Measurements from ENCODE around the gene CNTN3. TPM values are rescaled to one million over a fixed set of nuclear protein-coding genes. Genes with fewer than 3 reads are reported as not detected.

CNTN3 gene
- 0.03 TPM for polyA plus RNA-seq (2013, experiment 1 of 2)
- polyA plus RNA-seq (2013, experiment 2 of 2) = 0.03 TPM

GRCh38 chr3:74614107-74614967 is at the start of gene CNTN3:
CNTN3 (minus strand) TSS chr3:74614659; CDS start chr3:74521112, 93,547 bp downstream.
- H3K36me3 ChIP-seq (ENCODE audit: control insufficient read depth in 1 of 2, insufficient read depth in 2 of 2, low read depth in 1 of 2, low read length in 2 of 2) = no peaks in the 10 kb centered on the region
- H3K14ac ChIP-seq (ENCODE audit: low read length in 2 of 2) = no peak within 1 kb of the TSS
- H3K4ac ChIP-seq (ENCODE audit: low read depth in 1 of 2, low read length in 2 of 2) = no peak within 1 kb of the TSS
- WGBS = 7% methylated on average over 59 of the region's 108 CpGs
- peak within 1 kb of the TSS; percentile 39 for H2AFZ ChIP-seq (ENCODE audit: low read depth, low read length)
- no peak for DNase-seq
- peak within 1 kb of the TSS; percentile 74 for H3K9ac ChIP-seq (ENCODE audit: low read length)
- H3K27me3 ChIP-seq (ENCODE audit: control insufficient read depth in 1 of 2, insufficient read depth in 1 of 2, low read length in 2 of 2) = peaks cover 5 to 19% of the 10 kb centered on the region in 2 experiments
- H3K23ac ChIP-seq (ENCODE audit: low read length in 2 of 2) = no peak within 1 kb of the TSS
- no peaks in the 10 kb centered on the region for H3K79me1 ChIP-seq (replicated peaks; ENCODE audit: low read length, poor library complexity, severe bottlenecking)
- no peaks in the 10 kb centered on the region for H3K9me3 ChIP-seq (ENCODE audit: control insufficient read depth, low read length)
- H2BK120ac ChIP-seq (ENCODE audit: low read depth, low read length) = no peak within 1 kb of the TSS
- no peak within 1 kb of the TSS for H3K4me2 ChIP-seq (ENCODE audit: low read length, poor library complexity, severe bottlenecking)
- no peak within 1 kb of the TSS for H2BK12ac ChIP-seq (ENCODE audit: low read length in 2 of 2)
- no peak within 1 kb of the TSS for H2AK5ac ChIP-seq (ENCODE audit: low read length, severe bottlenecking)
- no peak within 1 kb of the TSS for H3K18ac ChIP-seq (ENCODE audit: low read depth in 1 of 2, low read length in 2 of 2)
- H3K4me1 ChIP-seq (ENCODE audit: control insufficient read depth, insufficient read depth, low read depth, low read length) = peaks cover 1% of the 10 kb centered on the region
- H3K27ac ChIP-seq (ENCODE audit: low read length, poor library complexity, severe bottlenecking) = no peak within 1 kb of the TSS
- H4K91ac ChIP-seq (ENCODE audit: low read length) = no peak within 1 kb of the TSS
- peak within 1 kb of the TSS in 1 of 2 experiments; percentile 80 for H3K4me3 ChIP-seq (ENCODE audit: insufficient read depth in 1 of 2, low read depth in 1 of 2, low read length in 2 of 2)
- H4K8ac ChIP-seq (ENCODE audit: low read length) = no peak within 1 kb of the TSS
- no peak within 1 kb of the TSS for H2BK5ac ChIP-seq (ENCODE audit: low read depth, low read length, poor library complexity, severe bottlenecking)
- H2BK15ac ChIP-seq (ENCODE audit: low read depth, poor library complexity, severe bottlenecking) = no peak within 1 kb of the TSS

- no peak overlapping the region for H3K14ac ChIP-seq (ENCODE audit: low read length in 2 of 2)
- no peak overlapping the region for H2BK15ac ChIP-seq (ENCODE audit: low read depth, poor library complexity, severe bottlenecking)
- H4K8ac ChIP-seq (ENCODE audit: low read length) = no peak overlapping the region
- no peaks in the 10 kb centered on the region for H3K79me1 ChIP-seq (replicated peaks; ENCODE audit: low read length, poor library complexity, severe bottlenecking)
- H3K36me3 ChIP-seq (ENCODE audit: control insufficient read depth in 1 of 2, insufficient read depth in 2 of 2, low read depth in 1 of 2, low read length in 2 of 2) = no peaks in the 10 kb centered on the region
- H2AFZ ChIP-seq (ENCODE audit: low read depth, low read length) = no peak overlapping the region
- H3K27ac ChIP-seq (ENCODE audit: low read length, poor library complexity, severe bottlenecking) = no peak overlapping the region
- H4K91ac ChIP-seq (ENCODE audit: low read length) = no peak overlapping the region
- H2BK12ac ChIP-seq (ENCODE audit: low read length in 2 of 2) = no peak overlapping the region
- H3K4me1 ChIP-seq (ENCODE audit: control insufficient read depth, insufficient read depth, low read depth, low read length) = no peaks in the 10 kb centered on the region
- no peak overlapping the region for H2AK5ac ChIP-seq (ENCODE audit: low read length, severe bottlenecking)
- H3K23ac ChIP-seq (ENCODE audit: low read length in 2 of 2) = no peak overlapping the region
- no peak overlapping the region for H3K4me2 ChIP-seq (ENCODE audit: low read length, poor library complexity, severe bottlenecking)
- no peak overlapping the region for H2BK120ac ChIP-seq (ENCODE audit: low read depth, low read length)
- no peak for DNase-seq
- H3K4me3 ChIP-seq (ENCODE audit: insufficient read depth in 1 of 2, low read depth in 1 of 2, low read length in 2 of 2) = no peak overlapping the region
- H3K9me3 ChIP-seq (ENCODE audit: control insufficient read depth, low read length) = peaks cover 21% of the 10 kb centered on the region
- 50% methylated on average over 1 of the region's 3 CpGs for WGBS
- no peak overlapping the region for H3K4ac ChIP-seq (ENCODE audit: low read depth in 1 of 2, low read length in 2 of 2)
- H2BK5ac ChIP-seq (ENCODE audit: low read depth, low read length, poor library complexity, severe bottlenecking) = no peak overlapping the region
- H3K18ac ChIP-seq (ENCODE audit: low read depth in 1 of 2, low read length in 2 of 2) = no peak overlapping the region
- H3K27me3 ChIP-seq (ENCODE audit: control insufficient read depth in 1 of 2, insufficient read depth in 1 of 2, low read length in 2 of 2) = no peaks in the 10 kb centered on the region
- no peak overlapping the region for H3K9ac ChIP-seq (ENCODE audit: low read length)
Measured at GRCh38 chr3:74663178-74663577, 48.7 kb upstream of the CNTN3 start.

GRCh38 chr3:74661672-74662071 is 47.2 kb upstream of the CNTN3 start:
- Histone ChIP-seq H2BK5ac (ENCODE audit: low read depth, low read length, poor library complexity, severe bottlenecking) (no peak overlapping the region), H2BK15ac (ENCODE audit: low read depth, poor library complexity, severe bottlenecking) (no peak overlapping the region), H3K27ac (ENCODE audit: low read length, poor library complexity, severe bottlenecking) (no peak overlapping the region), H3K4ac (ENCODE audit: low read depth in 1 of 2, low read length in 2 of 2) (no peak overlapping the region), H4K8ac (ENCODE audit: low read length) (no peak overlapping the region), H3K14ac (ENCODE audit: low read length in 2 of 2) (no peak overlapping the region), H3K4me3 (ENCODE audit: insufficient read depth in 1 of 2, low read depth in 1 of 2, low read length in 2 of 2) (no peak overlapping the region), H2BK12ac (ENCODE audit: low read length in 2 of 2) (no peak overlapping the region), H3K18ac (ENCODE audit: low read depth in 1 of 2, low read length in 2 of 2) (no peak overlapping the region), H3K9me3 (ENCODE audit: control insufficient read depth, low read length) (peaks cover 8% of the 10 kb centered on the region), H3K4me2 (ENCODE audit: low read length, poor library complexity, severe bottlenecking) (no peak overlapping the region), H2BK120ac (ENCODE audit: low read depth, low read length) (no peak overlapping the region), H3K36me3 (ENCODE audit: control insufficient read depth in 1 of 2, insufficient read depth in 2 of 2, low read depth in 1 of 2, low read length in 2 of 2) (no peaks in the 10 kb centered on the region), H3K9ac (ENCODE audit: low read length) (no peak overlapping the region), H3K27me3 (ENCODE audit: control insufficient read depth in 1 of 2, insufficient read depth in 1 of 2, low read length in 2 of 2) (no peaks in the 10 kb centered on the region), H3K4me1 (ENCODE audit: control insufficient read depth, insufficient read depth, low read depth, low read length) (no peaks in the 10 kb centered on the region), H4K91ac (ENCODE audit: low read length) (no peak overlapping the region), H3K23ac (ENCODE audit: low read length in 2 of 2) (no peak overlapping the region), H2AFZ (ENCODE audit: low read depth, low read length) (no peak overlapping the region), H2AK5ac (ENCODE audit: low read length, severe bottlenecking) (no peak overlapping the region), H3K79me1 (replicated peaks; ENCODE audit: low read length, poor library complexity, severe bottlenecking) (no peaks in the 10 kb centered on the region)
- no peak for DNase-seq

- H2BK15ac ChIP-seq (ENCODE audit: low read depth, poor library complexity, severe bottlenecking) = no peak overlapping the region
- H3K36me3 ChIP-seq (ENCODE audit: control insufficient read depth in 1 of 2, insufficient read depth in 2 of 2, low read depth in 1 of 2, low read length in 2 of 2) = no peaks in the 10 kb centered on the region
- no peak overlapping the region for H3K14ac ChIP-seq (ENCODE audit: low read length in 2 of 2)
- no peak for DNase-seq
- H3K23ac ChIP-seq (ENCODE audit: low read length in 2 of 2) = no peak overlapping the region
- no peak overlapping the region for H2AK5ac ChIP-seq (ENCODE audit: low read length, severe bottlenecking)
- 33% methylated on average over 1 of the region's 2 CpGs for WGBS
- H2AFZ ChIP-seq (ENCODE audit: low read depth, low read length) = no peak overlapping the region
- H3K79me1 ChIP-seq (replicated peaks; ENCODE audit: low read length, poor library complexity, severe bottlenecking) = no peaks in the 10 kb centered on the region
- H3K27ac ChIP-seq (ENCODE audit: low read length, poor library complexity, severe bottlenecking) = no peak overlapping the region
- no peak overlapping the region for H3K4me3 ChIP-seq (ENCODE audit: insufficient read depth in 1 of 2, low read depth in 1 of 2, low read length in 2 of 2)
- H2BK12ac ChIP-seq (ENCODE audit: low read length in 2 of 2) = no peak overlapping the region
- no peaks in the 10 kb centered on the region for H3K27me3 ChIP-seq (ENCODE audit: control insufficient read depth in 1 of 2, insufficient read depth in 1 of 2, low read length in 2 of 2)
- H4K8ac ChIP-seq (ENCODE audit: low read length) = no peak overlapping the region
- no peak overlapping the region for H3K4ac ChIP-seq (ENCODE audit: low read depth in 1 of 2, low read length in 2 of 2)
- no peak overlapping the region for H2BK5ac ChIP-seq (ENCODE audit: low read depth, low read length, poor library complexity, severe bottlenecking)
- no peaks in the 10 kb centered on the region for H3K4me1 ChIP-seq (ENCODE audit: control insufficient read depth, insufficient read depth, low read depth, low read length)
- H4K91ac ChIP-seq (ENCODE audit: low read length) = no peak overlapping the region
- no peaks in the 10 kb centered on the region for H3K9me3 ChIP-seq (ENCODE audit: control insufficient read depth, low read length)
- H3K18ac ChIP-seq (ENCODE audit: low read depth in 1 of 2, low read length in 2 of 2) = no peak overlapping the region
- no peak overlapping the region for H3K4me2 ChIP-seq (ENCODE audit: low read length, poor library complexity, severe bottlenecking)
- H2BK120ac ChIP-seq (ENCODE audit: low read depth, low read length) = no peak overlapping the region
- H3K9ac ChIP-seq (ENCODE audit: low read length) = no peak overlapping the region
Measured at GRCh38 chr3:74651885-74652284, 37.4 kb upstream of the CNTN3 start.

Data from mesenchymal stem cell (in vitro differentiated cells and primary cell).